Measurements from ENCODE around the gene BID.

The BID gene

DNA sequence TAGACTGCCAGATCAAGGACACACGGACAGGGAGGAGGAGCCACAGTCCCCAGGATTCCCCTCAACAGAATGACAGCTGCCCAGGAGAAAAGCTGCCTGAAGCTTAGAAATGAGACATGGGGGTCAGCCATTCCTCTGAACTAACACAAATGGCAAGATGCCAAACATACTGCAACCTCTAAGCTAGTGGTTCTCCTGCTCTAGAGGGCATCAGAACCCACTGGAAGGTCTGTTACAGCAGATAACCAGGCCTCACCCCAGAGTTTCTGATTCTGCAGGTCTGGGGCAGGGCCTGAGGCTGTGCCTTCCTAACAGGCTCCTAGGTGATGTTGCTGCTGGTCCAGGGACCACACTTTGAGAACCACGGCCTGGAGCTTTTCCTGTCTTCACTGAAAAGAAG, 28.6 kb upstream of the BID start:
- DNase-seq = no peak

GRCh38 chr22:17802411-17802810, 28.1 kb upstream of the BID start:
- DNase-seq = no peak

GRCh38 chr22:17797721-17798559, 23.7 kb upstream of the BID start:
- no peak for DNase-seq

DNA sequence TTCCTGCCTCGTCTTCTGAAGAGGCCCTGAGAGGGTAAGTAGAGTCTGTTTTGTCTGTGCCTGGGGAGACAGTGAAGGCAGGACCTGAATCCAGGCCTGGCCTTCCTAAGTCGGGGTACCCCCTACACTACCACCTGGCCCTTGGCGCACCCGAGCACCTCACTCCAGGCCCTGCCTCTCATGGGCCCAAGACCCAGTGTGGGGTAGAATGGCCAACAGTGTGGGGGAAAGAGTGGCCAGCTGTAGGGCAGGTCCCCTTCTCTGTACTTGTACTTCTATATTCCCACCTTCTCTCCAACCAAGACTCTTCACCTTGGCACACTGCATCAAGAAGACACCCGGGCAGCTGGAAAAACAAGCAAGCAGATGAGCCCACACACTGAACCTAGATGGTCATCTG, 22.4 kb upstream of the BID start:
- DNase-seq = no peak

DNA sequence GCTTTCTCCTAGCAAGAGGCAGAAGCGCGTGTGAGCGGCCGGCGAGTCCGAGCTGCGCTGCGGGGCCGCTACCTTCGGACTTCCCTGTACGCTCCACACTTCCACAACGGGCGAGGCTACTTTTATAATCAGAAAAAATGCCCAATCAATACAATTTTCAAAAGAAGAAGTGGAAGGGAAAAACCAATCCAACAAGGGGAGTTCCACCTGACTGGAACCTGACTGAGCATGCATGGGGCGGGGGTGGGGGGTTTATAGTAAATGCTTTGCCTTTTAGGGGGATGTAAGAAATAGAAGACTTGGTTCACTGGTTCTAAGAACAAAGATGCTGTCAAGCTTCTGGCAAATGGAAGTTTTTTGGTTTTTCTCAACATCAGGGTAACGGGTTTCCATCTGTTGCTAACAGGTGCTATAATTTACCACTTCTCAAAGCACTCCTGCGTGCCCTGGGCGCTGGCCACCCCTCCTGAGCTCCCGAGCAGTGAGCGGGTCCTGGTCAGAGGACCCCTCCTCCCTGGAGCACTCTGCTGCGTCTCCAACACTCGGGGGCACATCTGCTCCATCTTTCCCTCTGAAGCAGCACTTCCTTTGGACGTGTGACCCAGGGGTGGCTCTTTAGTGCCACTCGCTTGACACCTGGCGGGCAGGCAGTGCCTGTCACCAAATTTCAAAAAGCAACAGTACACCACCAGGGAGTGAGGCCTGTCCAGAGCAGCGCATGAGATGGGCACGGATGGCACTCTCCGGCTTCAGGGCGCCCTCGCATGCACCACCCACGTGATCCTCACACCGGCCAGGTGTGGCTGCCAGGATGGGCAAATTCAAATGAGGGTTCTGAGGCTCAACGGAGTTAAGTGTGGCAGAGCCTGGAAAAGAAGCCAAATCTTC, 21.6 kb upstream of the BID start:
- no peak for DNase-seq

DNA sequence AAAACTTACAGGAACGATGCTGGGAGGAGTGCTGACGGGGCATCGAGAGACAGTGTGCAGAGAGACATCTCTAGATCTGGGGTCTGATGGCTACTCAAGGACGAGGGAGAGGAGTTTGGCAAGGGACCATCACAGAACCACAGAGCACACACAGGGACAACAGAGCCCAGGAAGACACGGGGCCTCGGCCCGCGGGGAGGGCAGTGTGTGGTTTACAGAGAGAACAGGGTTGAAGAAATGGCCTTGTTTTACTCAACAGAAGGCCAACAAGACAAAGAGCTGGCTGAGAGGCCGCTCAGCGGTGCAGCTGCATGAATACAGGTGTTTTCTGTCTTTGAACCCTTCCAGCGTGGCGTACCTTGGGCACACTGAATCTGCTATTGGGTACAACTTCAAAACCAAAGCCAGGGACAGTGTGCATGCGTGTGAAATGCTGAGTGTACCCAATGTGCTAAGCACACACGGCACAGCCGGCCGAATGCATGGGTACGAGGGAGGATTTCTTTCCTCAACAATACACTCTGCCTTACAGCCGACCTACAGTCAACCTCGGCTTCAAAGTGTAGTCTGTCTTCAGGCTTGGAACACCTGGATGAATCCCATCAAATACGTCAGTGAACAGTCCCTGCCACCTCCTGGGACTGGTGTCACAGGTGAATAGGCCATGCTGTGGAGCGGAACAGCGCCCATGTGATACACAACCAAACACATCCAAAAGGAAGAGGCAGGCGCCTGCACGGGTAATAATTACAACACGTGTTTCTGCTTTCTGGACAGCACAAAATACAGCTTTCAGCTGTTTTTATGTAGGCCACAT, 20.7 kb upstream of the BID start:
- no peak for DNase-seq

GRCh38 chr22:17792854-17793434, 18.7 kb upstream of the BID start:
- DNase-seq = no peak

DNA sequence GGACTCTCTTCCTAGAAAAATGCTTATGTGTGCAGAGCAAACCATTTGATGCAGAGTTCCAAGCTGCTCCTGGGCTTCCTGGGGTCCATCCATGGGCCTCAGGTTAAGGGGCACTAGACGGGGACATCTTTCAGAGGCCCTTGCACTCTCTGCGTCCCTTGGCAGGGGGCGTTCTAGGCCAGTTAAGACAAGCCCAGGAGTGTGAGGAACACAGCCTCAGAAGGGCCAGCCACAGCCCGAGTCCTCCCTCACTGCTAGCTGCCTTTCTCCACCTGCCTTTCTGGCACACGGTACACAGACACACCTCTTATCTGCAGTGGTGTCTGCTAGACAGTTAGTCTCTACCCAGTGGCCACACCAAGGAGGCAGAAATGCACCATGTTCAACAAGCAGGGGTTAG, 18.0 kb upstream of the BID start:
- DNase-seq = no peak

DNA sequence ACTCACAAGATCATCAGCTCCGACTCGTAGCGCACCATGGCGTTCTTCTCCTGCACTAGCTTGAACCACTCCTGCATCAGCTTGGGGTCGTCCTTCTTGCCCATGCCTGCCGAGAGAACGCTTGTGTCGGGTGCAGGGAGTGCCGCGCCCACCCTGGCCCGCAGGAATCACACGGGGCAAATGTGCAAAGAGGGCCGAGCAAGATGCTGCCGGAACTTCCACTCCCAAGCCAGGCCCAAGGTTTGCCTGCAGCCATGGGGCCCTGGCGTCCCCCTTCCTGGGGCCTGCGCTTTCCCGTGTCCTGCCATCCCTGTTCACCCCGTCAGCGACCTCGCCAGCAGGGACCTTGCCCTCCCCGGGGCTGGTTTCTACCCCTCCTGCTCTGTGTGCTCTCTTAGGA, 16.9 kb upstream of the BID start:
- DNase-seq = no peak

GRCh38 chr22:17789379-17790200, 15.3 kb upstream of the BID start:
- no peak for DNase-seq

DNA sequence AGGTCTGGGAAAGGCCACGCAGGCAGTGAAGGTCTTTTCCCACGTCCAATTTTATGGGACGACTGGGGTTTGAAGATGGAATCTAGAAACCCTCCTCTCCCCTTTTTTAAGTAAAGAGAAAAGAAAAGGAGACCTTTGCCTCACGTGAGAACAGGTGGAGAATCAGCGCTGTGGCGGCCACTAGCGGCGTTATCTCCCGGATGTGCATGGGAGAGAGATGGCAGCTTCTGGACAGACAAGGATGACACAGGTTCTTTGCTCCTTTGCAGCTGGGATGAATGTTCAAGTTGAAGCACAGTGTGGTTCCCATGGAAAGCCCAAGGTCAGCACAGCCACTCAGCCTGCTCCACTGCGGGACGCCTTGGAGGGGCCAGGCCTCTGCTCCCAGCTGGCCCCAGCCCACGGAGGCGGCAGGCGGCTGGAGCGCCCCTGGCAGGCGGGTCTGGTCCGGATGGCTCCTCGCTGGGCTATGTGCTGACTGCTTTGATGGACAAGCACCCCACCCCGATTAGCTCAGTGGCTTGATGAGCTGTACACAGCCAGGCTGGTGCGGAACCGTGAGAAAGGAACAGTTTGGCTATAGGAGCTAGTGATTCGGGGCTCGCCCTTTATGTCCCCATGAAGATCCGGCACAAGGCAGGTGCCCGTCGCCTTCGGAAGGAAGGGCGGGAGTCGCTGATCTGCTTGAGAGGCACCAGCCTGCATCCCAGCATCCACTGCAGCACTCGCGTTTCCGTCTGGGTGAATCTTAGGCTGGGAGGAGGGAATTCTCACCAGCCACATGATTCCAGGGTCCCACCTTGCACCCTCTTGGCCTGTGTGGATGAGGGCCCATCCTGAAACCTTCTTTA, 14.5 kb upstream of the BID start:
- DNase-seq = no peak

GRCh38 chr22:17787716-17788330, 13.6 kb upstream of the BID start:
- no peak for DNase-seq

- DNase-seq = no peak
Observed at GRCh38 chr22:17787241-17787640, 13.0 kb upstream of the BID start.

DNA sequence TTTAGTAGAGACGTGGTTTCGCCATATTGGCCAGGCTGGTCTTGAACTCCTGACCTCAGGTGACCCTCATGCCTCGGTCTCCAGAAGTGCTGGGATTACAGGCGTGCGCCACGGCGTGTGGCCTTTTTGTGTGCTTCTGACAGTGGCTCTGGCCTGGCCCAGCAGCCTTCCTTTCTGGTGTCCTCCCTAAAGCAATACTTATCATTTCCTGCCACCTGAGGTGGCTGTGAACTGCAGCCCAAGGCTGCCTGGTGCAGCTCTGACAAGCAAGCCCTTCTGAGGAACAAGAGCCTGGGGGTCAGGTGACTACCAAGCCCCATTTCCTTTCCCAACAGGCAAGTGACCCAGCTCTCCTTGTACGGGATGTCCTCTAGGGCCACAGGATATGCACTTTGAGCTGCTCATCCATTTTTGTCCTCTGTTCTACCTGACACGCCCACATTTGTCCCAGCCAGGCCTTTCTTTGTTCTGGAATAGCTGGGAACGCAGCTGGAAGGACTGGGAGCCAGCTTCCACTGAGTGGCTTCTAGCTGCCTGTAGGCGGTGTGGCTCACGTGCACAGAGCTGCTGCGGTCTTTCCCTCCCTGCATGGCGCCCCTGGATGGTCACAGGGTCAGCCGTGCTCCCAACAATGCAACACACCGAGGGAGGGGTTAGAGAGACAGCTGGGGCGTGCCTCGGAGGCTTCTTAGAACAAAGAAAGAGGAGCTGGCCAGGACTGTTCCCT, 12.3 kb upstream of the BID start:
- no peak for DNase-seq

- DNase-seq = peak in 3 of 4 experiments; percentile 41 to 63 (median 44)
Observed at GRCh38 chr22:17785185-17786184, 11.2 kb upstream of the BID start.

- DNase-seq = no peak
Observed at GRCh38 chr22:17784776-17785175, 10.5 kb upstream of the BID start.

DNA sequence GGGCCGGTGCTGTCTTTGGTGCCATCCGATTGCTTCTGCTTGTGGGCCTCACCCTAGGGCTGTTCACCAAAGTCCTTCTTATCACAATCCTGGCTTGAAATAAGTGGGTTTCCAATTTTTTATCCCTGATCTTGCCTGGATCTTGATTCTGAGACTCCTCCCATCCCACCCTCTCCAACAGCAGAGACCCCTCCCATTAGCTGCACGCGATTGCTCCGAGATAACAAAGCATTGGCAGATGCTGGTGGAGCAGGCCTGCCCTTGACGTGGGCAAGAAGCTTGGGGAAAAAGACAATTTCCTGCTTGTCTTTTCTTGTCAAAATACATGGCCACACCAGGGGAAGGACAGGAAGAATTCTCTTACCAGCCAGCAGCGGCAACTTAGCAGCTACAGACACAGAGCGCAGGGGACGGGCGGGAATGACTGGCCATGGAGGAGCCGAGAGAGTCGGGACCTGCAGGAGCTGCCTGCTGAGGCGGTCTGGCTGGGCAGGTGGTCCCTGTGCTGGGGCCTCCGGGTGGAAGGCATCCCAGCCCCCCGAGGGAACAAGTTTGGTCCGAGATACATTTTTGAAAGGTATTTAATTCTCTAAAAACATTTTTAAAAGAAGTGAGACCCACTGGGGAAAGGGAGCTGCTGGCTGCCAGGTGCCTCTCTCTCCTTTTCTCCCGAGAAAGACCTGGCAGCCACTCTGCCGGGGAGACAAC, 9.7 kb upstream of the BID start:
- DNase-seq = no peak

DNA sequence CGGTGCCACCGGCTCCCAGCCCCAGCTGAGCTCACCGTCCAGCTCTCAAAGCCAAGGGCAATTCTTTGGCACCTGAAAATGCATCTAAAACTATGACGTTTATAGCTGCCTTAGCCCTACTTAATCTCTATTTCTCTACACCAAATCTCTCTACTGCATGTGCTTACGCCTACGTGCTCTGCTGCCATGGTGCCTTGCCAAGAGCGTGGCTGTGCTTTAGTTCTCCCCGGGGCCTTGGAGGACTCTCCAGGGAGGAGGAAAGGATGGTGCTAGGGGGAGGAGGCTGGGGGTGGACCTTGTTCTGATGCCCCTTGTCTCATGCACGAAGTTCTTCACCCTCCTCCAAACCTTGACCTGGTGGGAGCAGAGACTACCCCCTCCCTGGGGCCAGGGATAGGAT, 9.0 kb upstream of the BID start:
- DNase-seq = no peak
